Anterior cingulate cortex (tissue), 58 donors: Measurements from ENCODE around the gene SCRG1.
A peak's percentile ranks its signal among the peaks of the same experiment; 100 is the strongest.

Source experiments
- DNase-seq, 58 donors: peaks; one replicate each; lab custom pipeline; 2025; lab: John Stamatoyannopoulos, UW

Gene SCRG1

DNA sequence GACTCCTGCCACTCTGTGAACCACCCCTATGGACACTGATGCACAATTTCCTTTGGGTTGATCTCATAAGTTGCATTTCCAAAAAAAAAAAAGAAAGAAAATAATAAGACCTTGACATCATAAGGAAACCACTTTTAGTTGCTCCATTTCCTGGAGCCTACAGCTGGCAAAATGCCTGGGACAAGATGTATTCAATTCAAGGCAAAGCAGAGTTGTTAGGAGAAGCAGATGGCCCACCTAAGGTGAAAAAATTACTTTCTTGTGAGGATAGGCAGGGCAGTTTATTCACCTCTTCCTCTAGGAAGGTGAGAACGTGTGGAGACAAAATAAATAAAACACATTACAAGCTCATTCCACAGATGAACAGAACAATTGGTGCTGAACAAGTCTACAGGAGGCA lies 14.1 kb upstream of the SCRG1 start:
- DNase-seq: peak in 2 of 58 donors; percentile 11 to 26

DNA sequence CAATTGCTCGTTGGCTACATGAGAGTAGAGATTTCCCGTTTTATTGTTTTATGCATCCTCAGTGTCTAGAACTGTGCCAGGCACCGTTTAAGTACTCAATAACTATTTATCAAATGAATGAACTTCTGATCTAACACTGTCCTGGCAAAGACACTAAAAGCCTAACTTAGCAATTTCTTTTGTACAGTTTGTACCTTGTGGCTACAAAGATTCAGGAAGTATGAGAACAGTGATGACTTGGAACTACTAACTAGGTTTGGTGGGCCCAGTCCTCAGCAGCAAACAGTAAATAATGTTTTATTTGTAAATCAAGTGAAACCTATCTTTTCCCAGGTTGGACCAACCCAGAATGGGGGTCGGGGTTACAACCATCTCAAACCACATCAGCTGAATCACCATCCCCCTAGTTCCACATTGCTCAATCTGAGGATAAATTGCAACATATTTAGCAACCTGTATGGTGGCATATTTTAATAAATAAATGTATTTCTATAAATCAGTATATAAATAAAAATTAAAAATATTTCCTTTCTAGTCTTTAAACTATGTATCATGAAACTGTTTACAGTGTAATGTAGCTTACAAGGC lies 12.3 kb upstream of the SCRG1 start:
- DNase-seq: no peak

DNA sequence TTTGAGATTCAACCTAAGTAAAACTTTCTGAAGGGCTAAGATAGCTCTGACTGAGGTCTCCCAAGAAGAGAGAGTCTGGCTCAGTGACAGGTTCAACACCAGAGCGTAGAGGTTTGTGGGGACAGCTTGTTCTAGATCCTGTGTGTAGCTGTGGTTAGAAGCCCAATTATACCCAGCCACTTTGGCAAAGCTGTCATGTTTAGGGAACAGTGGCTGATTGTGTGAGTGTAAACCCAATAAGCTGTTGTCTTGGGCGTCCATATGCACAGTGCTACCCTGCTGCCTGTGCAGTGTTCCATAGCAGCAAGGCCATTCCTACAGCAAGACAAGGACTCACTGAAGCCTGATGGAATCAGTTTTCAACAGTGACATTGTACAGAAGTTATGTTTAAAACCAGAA lies 11.2 kb upstream of the SCRG1 start:
- peak in 43 of 58 donors; percentile 8 to 86 (median 46) for DNase-seq

DNA sequence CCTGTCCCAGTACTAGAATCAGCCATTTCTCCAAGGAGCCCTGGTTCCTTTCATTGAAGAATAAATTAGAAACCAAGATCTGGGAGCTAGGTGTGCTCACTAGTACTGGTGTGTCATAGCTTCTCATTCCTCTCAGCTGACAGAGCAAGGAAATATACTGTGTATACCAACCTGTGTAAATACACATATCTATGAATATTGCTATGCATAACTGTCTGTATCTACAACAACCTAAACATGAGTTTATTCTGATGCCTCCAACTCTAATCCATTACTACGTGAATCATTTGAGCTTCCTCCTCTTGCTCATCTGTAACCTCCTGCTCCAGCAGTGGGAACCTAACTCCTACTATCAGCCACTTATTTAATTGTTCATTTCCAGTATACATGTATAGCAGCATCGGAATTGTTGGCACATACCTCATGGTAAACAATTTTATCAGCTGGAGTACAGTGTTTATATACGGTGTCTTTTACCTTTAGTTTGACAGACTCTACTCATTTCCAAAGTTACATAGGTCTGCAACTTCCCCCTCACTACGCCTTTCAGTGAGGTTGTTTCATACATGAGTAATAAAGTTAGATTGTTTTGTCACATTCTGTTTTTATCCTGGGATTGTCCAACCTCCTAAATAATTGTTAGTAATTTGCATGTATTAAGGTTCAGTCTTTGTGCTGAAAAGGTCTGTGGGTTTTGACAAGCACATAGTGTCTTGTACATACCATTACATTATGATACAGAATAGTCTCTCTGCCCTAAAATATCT lies 7.1 kb upstream of the SCRG1 start:
- DNase-seq: no peak

DNA sequence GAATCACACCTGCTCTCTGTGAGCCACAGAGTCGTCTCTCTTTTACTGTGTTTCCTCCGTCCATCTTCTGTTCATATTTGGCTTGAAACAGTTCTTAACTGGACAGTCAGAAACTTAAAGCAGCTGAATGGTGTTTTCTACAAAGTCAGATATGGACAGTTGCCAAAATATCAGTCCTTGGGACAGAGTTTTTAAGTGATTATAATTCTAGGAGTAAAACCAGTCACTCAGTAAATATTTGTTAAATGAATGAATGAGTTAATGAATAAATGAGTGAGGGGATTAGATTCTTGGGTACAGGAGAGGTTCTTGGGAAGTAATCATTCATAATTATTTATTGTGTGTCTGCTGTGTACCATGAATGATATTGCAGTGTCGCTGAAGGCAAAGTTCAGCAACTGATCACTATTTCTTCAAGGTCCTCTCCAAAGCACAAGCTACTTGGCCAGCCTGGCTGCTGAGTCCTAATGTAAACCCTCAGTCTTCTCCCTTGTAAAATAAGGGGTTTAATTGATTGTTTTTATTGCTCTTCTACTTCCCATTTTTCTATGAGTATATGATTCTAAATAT lies 5.5 kb upstream of the SCRG1 start:
- no peak for DNase-seq

DNA sequence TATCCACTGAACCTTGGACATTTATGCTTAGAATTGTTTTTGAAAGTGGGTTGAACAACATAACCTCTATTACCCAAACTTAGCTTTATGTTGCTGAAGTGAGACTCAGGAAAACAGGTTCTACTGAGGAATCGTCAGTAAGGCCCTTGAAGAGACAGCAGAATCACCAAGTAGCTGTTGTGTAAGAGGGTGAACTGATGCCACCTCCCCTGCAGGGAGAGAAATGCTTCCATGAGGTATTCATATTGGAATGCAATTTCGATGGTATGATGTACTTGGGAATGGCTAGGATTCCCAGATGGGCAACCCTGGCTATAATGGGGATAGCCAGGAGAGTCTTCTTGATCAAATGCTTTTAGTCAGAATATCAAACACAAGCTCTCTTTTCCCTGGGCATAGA lies 4.1 kb upstream of the SCRG1 start:
- DNase-seq: no peak

DNA sequence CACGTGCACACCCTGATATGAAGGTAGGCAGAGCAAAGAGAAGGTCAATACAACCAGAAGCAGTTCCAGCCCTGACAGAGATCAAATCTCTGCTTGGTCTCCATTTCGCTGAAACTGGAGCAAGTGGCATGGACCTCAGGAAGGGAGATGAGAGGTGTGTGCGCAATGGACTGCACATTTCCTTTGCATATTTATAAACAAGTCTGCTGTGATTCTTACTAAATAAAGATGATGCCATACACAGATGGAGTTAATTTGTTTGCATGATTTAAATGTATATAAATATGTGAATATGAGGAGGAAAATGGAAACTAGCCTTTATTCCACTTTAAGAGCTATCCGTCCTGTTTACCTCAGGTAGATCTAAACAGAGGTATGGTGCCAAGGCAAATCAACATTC lies 2.1 kb upstream of the SCRG1 start:
- DNase-seq: no peak

DNA sequence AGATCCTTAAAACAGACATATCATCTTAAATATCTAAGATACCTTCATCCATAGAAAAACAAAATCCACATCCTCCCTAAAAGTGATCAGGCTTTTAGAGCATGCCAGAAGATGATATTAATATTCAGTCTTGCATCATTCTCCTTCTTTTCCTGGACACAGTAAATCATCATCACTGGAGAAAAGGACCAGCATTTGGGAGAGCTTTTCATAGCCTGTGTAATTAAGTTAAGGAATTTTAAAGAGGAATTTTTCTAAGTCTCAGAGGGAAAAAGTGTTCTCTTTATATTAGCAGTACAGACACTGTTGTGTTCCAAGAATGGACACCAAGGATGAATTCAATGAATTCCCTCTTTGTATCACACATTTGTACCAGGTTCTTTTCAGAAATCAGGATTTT lies 696 bp downstream of the SCRG1 start:
- no peak for DNase-seq

DNA sequence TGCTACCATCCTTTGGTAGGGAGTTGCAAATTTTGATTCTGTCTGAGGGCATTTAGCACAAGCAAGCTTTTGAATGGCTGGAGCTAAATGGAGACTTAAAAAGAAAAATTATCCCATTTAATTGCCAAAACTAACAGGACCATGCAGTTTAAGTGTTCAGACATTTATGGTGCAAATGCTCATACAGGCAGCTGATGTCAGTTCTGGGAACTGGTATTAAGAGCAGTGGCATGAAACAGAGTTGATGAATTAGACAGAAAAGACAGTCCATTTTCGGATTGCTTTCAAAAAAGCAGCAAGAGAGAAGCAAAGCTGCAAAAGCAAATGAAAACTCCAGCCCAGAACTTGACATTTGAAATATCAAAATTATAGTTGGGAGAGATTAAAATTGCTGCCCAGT lies 1.3 kb downstream of the SCRG1 start:
- DNase-seq: no peak

DNA sequence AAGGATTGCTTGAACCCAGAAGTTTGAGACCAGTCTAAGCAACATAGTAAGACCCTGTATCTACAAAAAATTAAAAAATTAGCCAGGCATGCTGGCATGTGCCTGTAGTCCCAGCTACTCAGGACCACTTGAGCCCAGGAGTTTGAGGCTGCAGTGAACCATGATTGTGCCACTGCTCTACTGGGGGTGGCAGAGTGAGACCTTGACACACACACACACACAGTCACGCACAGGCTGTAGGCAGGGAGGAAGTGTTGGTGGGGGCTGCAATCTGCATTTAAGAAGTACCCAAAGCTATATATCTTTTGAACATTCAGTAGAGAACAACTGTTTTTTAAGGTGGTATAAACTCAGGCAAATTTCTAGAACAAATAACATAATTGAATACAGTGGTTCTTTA lies 7.2 kb downstream of the SCRG1 start:
- no peak for DNase-seq

DNA sequence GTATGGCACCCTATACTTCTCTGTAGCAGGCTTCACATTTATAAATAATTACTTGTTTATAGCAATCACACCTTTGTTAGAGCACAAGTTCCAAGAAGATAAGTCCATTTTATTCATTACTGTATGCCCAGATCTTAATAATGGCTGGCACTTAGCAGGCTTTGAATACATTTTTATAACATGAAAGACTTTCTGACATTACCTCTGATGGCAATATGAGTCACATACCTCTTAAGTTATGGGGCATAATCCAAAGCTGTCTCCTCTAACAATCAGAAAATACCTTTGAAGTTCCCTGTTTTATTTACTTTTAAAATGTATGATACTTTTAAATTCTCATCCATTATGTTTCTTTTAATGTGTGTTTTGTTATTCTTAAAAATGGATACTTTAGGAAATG lies 12.2 kb downstream of the SCRG1 start:
- DNase-seq: no peak

DNA sequence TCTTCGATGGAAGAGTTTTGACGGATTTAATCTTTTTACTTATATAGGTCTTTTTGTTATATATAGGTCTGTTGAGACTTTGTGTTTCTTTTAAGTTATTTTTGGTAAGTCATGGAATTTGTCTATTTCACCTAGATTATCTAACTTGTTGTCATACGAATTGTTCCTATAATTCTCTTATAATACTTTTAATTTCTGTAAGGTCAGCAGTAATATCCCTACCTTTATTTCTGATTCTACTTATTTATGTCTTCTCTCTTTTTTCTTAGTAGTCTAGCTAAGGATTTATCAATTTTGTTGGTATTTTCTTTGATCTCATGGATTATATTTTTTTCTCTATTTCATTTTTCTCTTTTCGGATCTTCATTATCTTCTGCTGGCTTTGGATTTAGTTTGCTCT lies 16.6 kb downstream of the SCRG1 start:
- DNase-seq: no peak

DNA sequence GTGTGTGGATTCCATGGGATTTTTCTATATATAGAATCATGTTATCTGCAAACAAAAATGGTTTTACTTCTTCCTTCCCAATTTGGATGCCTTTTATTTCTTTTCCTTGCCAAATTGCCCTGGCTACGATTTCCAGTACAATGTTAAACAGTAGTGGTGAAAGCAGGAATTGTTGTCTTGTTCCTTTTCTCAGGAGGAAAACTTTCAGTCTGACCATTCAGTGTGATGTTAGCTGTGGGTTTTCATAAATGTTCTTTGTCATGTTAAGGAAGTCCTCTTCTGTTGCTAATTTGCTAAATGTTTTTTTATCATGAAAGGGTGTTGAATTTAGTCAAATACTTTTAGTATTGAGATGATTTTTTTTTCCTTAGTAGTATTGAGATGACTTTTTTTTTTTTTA lies 17.3 kb downstream of the SCRG1 start:
- DNase-seq: no peak

DNA sequence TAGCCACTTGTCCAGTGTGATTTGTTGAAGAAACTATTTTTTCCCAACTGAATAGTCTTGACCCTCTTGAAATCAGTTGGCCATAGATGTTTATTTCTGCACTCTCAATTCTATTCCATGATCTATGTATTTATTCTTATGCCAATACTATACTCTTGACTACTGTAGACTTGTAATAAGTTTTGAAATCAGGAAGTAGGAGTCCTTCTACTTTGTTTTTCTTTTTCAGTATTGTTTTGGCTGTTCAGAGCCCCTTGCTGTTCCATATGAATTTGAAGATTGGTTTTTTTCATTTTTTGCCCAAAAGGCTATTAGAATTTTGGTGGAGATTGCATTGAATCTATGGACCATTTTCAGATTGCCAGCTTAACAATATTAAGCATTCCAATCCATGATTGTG lies 17.9 kb downstream of the SCRG1 start:
- no peak for DNase-seq

DNA sequence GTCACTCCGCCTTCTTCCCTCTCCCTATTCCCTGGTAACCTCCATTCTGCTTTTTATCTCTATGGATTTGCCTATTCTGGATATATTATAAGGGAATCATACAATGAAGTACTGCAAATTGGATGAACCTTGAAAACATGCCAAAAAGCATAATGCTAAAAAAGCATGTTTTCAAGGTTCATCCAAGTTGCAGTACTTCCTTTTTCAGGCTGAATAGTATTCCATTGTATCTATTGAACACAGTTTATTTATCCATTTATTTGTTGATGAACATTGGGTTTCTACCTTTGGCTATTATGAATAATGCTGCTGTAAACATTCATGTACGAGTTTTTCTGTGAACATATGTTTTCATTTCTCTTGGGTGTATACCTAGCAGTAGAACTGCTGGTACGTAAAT lies 19.0 kb downstream of the SCRG1 start:
- DNase-seq: no peak

DNA sequence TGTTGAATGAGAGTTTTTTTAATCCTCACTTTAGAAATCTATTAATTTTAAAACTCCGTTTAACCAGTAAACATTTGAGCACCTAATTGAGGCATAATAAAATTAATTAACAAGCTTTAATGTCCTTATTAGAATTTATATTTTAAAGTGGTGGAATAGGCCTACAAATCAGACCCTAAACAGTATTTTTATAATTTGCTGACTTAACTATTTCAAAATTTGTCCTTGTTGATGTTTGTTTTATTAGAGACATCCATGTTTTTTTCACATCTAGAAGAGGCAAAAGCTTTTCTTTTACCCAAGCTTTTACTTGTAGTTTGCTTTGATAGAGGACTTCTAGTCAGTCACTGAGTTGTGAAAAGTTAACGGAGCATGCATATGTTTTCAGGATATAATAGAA lies 24.3 kb downstream of the SCRG1 start:
- DNase-seq: no peak

DNA sequence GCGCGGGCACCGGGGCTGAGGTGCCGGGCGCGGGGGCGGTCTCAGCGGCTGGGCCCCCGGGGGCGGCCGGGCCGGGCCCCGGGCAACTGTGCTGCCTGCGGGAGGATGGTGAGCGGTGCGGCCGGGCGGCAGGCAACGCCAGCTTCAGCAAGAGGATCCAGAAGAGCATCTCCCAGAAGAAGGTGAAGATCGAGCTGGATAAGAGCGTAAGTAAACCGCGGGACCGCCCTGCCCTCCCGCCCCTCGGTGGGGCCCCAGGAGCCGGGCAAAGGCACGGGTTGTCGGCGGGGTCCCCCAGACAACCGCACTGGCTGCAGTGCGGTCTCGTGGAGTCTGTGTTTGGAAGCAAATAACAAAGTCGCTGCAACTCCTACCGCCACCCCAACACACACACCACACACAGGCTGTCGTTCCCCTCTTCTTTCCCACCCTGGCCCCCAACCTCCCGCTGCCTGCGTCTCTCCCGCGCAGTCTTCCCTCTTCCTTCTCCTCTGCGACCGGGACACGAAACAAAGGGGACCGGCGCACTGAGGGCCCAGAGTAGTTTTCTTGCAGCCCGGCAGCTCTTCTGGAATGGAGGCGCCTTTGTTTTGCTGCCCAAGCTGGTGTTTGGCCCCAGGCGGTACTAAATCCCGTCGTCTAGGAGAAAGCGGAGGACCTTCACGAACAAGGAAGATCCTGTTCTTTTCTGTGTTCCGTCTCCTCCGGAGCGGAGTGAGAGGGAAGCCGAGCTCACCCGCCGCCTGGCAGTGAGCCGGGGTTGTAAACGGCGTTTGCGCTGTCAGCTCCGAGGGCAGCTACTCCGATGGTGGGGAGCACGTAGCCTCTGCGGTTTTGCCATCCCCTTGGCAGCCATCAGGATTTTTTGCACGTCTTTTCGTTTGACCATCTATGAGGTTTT lies 27.4 kb downstream of the SCRG1 start:
- DNase-seq: peak; percentile 4 to 87 (median 67)

DNA sequence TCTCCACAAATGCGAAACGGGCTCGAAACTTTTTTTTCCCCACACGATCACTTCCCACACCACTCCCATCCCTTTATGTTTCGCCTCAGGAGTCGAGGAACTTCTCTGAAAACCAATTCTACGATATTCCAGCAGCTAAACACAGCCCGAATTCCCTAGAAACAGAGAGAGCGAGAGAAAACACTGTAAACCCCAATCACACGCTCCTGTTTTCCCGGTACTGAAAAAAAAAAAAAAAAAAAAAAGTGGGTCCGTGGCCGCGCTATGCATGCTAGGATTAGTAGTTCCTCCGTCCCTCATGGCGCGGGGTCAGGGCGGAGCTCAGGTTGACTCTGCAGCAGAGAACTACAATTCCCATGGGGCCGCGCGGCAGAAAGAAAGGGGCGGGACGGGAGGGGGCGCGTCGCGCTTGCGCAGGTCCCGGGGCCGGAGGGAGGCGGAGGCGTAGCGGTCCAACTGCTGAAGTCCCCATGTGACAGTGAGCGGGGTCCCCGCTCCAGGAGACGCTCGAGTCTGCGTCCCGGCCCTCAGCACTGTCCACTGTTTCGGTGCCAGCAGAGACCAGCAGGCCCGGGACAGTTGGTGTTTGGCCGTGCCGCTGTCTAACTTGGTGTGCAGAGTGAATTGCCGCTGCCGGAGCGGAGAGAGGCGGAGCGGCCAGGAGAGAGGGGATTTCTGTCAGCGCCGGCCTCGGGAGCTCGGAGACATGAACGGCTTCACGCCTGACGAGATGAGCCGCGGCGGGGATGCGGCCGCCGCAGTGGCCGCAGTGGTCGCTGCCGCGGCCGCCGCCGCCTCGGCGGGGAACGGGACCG lies 28.2 kb downstream of the SCRG1 start, which contains the start of gene SAP30:
SAP30 (plus strand) TSS at position 478 of the 815 bp plus-strand sequence; CDS start at position 707, 229 bp downstream.
- DNase-seq: peak; percentile 81 to 99 (median 97)

DNA sequence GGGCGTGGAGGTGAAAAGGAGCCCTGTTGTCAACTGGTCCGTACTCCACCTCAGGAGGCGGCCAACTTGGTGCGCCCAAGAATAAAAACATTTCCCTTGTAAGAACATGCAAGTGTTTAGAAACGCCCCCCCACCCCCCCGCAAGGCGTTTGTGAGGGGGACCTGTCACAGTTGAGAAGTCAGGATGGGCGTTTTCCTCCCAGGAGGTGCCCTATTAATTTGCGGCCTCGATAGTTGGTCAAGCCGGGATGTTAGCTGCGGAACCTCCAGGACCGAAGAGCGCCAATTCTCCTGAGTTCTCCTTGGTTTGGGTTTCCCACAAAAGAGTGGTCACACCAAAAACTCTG lies 28.8 kb downstream of the SCRG1 start:
- DNase-seq: peak in 23 of 58 donors; percentile 25 to 78 (median 51)

DNA sequence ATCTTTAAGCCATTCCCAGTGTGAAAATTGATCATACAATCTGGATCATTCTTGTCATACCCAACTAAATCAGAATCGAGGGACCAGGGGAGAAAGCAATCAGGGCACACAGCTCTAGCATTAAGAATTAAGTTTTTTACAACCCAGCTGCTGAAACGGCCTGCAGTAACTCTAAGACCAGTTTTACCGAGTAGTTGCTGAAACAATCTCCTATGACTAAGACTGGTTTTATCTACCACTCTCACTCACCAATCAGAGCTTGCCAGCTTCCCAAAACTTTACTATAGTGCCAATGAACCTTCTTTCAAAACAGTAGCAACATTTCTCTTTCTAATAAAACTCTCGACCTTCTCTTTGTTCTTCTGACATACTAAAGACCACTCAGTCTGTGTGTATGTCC lies 31.0 kb downstream of the SCRG1 start:
- DNase-seq: no peak
